Breast epithelium (tissue), 4 donors: Measurements from ENCODE around the gene GSDMA. TPM values are rescaled to one million over a fixed set of nuclear protein-coding genes. Genes with fewer than 3 reads are reported as not detected.

Source experiments
- DNase-seq, 2 donors: peaks; one replicate each; pipeline ENCODE4 v3.0.0-alpha.2; 2019; ENCODE audit warnings: low spot score in 2 of 2
- H3K27ac ChIP-seq, 2 donors: fragments of 200-600 bp; sonication (generic) in 1 of 2; one replicate each; pipeline ENCODE4 v1.5.1; 2016 to 2019; ENCODE audit warnings: mild to moderate bottlenecking in 1 of 2
- H3K27me3 ChIP-seq, 2 donors: fragments of 200-600 bp; sonication (generic) in 1 of 2; one replicate each; pipeline versions ENCODE4 v1.5.1 to v1.6.0; 2017 to 2019; ENCODE audit warnings: control low read depth in 1 of 2, mild to moderate bottlenecking in 1 of 2
- H3K36me3 ChIP-seq: fragments of 200-600 bp; one replicate; pipeline ENCODE4 v1.5.1; 2019
- H3K4me1 ChIP-seq, 2 donors: fragments of 200-600 bp; sonication (generic); one replicate each; pipeline ENCODE4 v1.5.1; 2016 to 2019; ENCODE audit warnings: control low read depth in 1 of 2
- H3K4me3 ChIP-seq, 3 donors: fragments of 200-600 bp; sonication (generic); 1 replicate in 2 of 3; 2 replicates in 1 of 3; pipeline ENCODE4 v1.5.1; 2016 to 2019; ENCODE audit warnings: mild to moderate bottlenecking in 3 of 3, moderate library complexity in 2 of 3
- H3K9me3 ChIP-seq, 2 donors: fragments of 200-600 bp; sonication (generic) in 1 of 2; one replicate each; pipeline ENCODE4 v1.5.1; 2016 to 2019; ENCODE audit warnings: control low read depth in 1 of 2
- CTCF ChIP-seq, 3 donors: fragments of 450-650 bp; IDR thresholded peaks; one replicate each; pipeline ENCODE4 v1.5.1; 2016 to 2017; ENCODE audit warnings: antibody characterized with exemption in 3 of 3, mild to moderate bottlenecking in 3 of 3, moderate library complexity in 3 of 3
- POLR2A ChIP-seq: fragments of 450-650 bp; IDR thresholded peaks from one replicate; pipeline ENCODE4 v1.6.1; 2016; ENCODE audit warnings: antibody characterized with exemption, mild to moderate bottlenecking, moderate library complexity
- POLR2AphosphoS5 ChIP-seq, 3 donors: sonication (generic); formaldehyde crosslinking; IDR thresholded peaks; one replicate each; pipeline ENCODE4 v1.6.1; 2017; ENCODE audit warnings: antibody characterized with exemption in 3 of 3
- intact Hi-C: fragments of 100-400 bp; cut with DNase I; formaldehyde crosslinking; loops from one replicate; pipeline ENCODE4 v1.15.1; 2023; ENCODE audit warnings: low total_unique reads
- total RNA-seq, 3 donors: library from RNA; depleted of rRNA; stranded (reverse); fragments of >200 nt; gene quantifications; one replicate each; pipeline ENCODE4 v1.1.0, GENCODE V29; 2016

The GSDMA gene
- total RNA-seq, 3 donors from 2014 or later, result 0.44 to 3.4 TPM; not detected in 1

- TF ChIP-seq POLR2AphosphoS5 (IDR thresholded peaks at IDR 0.05), result no peak
- TF ChIP-seq CTCF (IDR thresholded peaks at IDR 0.05), result no peak
- no peak for TF ChIP-seq POLR2A
- no peak within 1 kb of the TSS for H3K4me3 ChIP-seq
These were observed 52.5 kb downstream of the GSDMA start, which contains the start of gene CSF3 for GRCh38 chr17:40015005-40015997. Gene CSF3 (plus strand): TSS chr17:40015440. CDS start chr17:40015475, 35 bp downstream.

GRCh38 chr17:40015998-40016985 lies 53.5 kb downstream of the GSDMA start:
- Histone ChIP-seq H3K36me3 (no peaks in the 10 kb centered on the region), H3K4me3 (no peak overlapping the region), H3K9me3 (no peaks in the 10 kb centered on the region), H3K27ac (peak overlapping the region; percentile 19 to 33), H3K4me1 (peaks cover 22% of the 10 kb centered on the region in 2 donors), H3K27me3 (no peaks in the 10 kb centered on the region)
- TF ChIP-seq POLR2AphosphoS5 (IDR thresholded peaks at IDR 0.05) (no peak), CTCF (IDR thresholded peaks at IDR 0.05) (no peak), POLR2A (no peak)
- no peak for DNase-seq
- intact Hi-C loops, result no loop called here

More at GRCh38 chr17:40015005-40015997, 52.5 kb downstream of the GSDMA start, which contains the start of gene CSF3:
- Histone ChIP-seq H3K9me3 (no peaks in the 10 kb centered on the region), H3K27me3 (no peaks in the 10 kb centered on the region), H3K36me3 (no peaks in the 10 kb centered on the region), H3K27ac (peak within 1 kb of the TSS in 1 of 2 donors; percentile 19), H3K4me1 (peaks cover 17 to 22% of the 10 kb centered on the region in 2 donors)
- intact Hi-C loops, result no loop called here
- no peak for DNase-seq

GRCh38 chr17:40017422-40018080 lies 54.7 kb downstream of the GSDMA start:
- Histone ChIP-seq H3K36me3 (no peaks in the 10 kb centered on the region), H3K4me3 (no peak overlapping the region), H3K9me3 (no peaks in the 10 kb centered on the region), H3K27me3 (no peaks in the 10 kb centered on the region), H3K4me1 (peaks cover 22 to 31% of the 10 kb centered on the region in 2 donors), H3K27ac (peak overlapping the region; percentile 53 to 92)
- intact Hi-C loops, result no loop called here
- DNase-seq, result no peak
- TF ChIP-seq POLR2AphosphoS5 (IDR thresholded peaks at IDR 0.05) (no peak), POLR2A (no peak), CTCF (IDR thresholded peaks at IDR 0.05) (no peak)

- H3K27me3 ChIP-seq, result no peaks in the 10 kb centered on the region
- H3K36me3 ChIP-seq, result no peaks in the 10 kb centered on the region
- H3K4me1 ChIP-seq, result peaks cover 22 to 39% of the 10 kb centered on the region in 2 donors
- no peaks in the 10 kb centered on the region for H3K9me3 ChIP-seq
- no peak for DNase-seq
- TF ChIP-seq CTCF (IDR thresholded peaks at IDR 0.05) (no peak), POLR2AphosphoS5 (IDR thresholded peaks at IDR 0.05) (no peak), POLR2A (no peak)
- intact Hi-C loops, result no loop called here
- H3K27ac ChIP-seq, result peak overlapping the region; percentile 53 to 92
- H3K4me3 ChIP-seq, result peak overlapping the region in 1 of 3 donors; percentile 28
These were observed 55.7 kb downstream of the GSDMA start for GRCh38 chr17:40018211-40019121.
